Measurements from ENCODE around the gene CABLES1. TPM values are rescaled to one million over a fixed set of nuclear protein-coding genes. Genes with fewer than 3 reads are reported as not detected.

The CABLES1 gene
- total RNA-seq, 1 experiment from 2014 or later, result 29.5 TPM

- TF ChIP-seq CTCF (IDR thresholded peaks at IDR 0.05; ENCODE audit: insufficient read depth in 1 of 2, low read depth in 1 of 2, low read length in 1 of 2, severe bottlenecking in 1 of 2, unreplicated experiment in 1 of 2), result no peak
- Histone ChIP-seq H3K4me1 (no peaks in the 10 kb centered on the region), H3K9me3 (no peaks in the 10 kb centered on the region), H3K4me3 (ENCODE audit: low read depth, low read length) (no peak overlapping the region), H3K36me3 (ENCODE audit: control insufficient read depth, insufficient read depth, low read length) (peaks cover 12% of the 10 kb centered on the region), H3K27me3 (replicated peaks; ENCODE audit: control insufficient read depth, insufficient read depth, low read length) (no peaks in the 10 kb centered on the region)
- POLR2A ChIA-PET, result no interaction called here
- intact Hi-C loops (cut with micrococcal nuclease; ENCODE audit: unreplicated experiment), result no loop called here
- CTCF ChIA-PET, result no interaction called here
- Mint-ChIP-seq H3K27me3 (ENCODE audit: insufficient read depth, unreplicated experiment) (no peaks in the 10 kb centered on the region), H3K36me3 (ENCODE audit: insufficient read depth, unreplicated experiment) (peaks cover 50% of the 10 kb centered on the region), H3K4me3 (ENCODE audit: unreplicated experiment) (no peak overlapping the region), H3K27ac (ENCODE audit: unreplicated experiment) (no peak overlapping the region), H3K9me3 (ENCODE audit: unreplicated experiment) (peaks cover 10% of the 10 kb centered on the region), H3K4me1 (ENCODE audit: low read depth, unreplicated experiment) (no peaks in the 10 kb centered on the region)
- no TSS peak for BruUV-seq (replicated peaks)
- DNase-seq, result no peak
These were observed 75.2 kb downstream of the CABLES1 start for GRCh38 chr18:23210526-23210925.

- intact Hi-C loops (cut with micrococcal nuclease; ENCODE audit: unreplicated experiment), result no loop called here
- POLR2A ChIA-PET, result no interaction called here
- no peaks in the 10 kb centered on the region for H3K27me3 Mint-ChIP-seq (ENCODE audit: insufficient read depth, unreplicated experiment)
- CTCF ChIA-PET, result interaction anchor here (1.0 kb wide), 1 partner anchor 10 kb away, joined by 5 read pairs; no protein-coding TSS in a partner anchor
- no peak overlapping the region for H3K4me3 ChIP-seq (ENCODE audit: low read depth, low read length)
- no peaks in the 10 kb centered on the region for H3K4me1 Mint-ChIP-seq (ENCODE audit: low read depth, unreplicated experiment)
- H3K4me3 Mint-ChIP-seq (ENCODE audit: unreplicated experiment), result no peak overlapping the region
- no peaks in the 10 kb centered on the region for H3K27me3 ChIP-seq (replicated peaks; ENCODE audit: control insufficient read depth, insufficient read depth, low read length)
- H3K9me3 ChIP-seq, result no peaks in the 10 kb centered on the region
- peaks cover 10% of the 10 kb centered on the region for H3K9me3 Mint-ChIP-seq (ENCODE audit: unreplicated experiment)
- H3K27ac Mint-ChIP-seq (ENCODE audit: unreplicated experiment), result no peak overlapping the region
- H3K4me1 ChIP-seq, result no peaks in the 10 kb centered on the region
- DNase-seq, result no peak
- BruUV-seq (replicated peaks), result no TSS peak
- peaks cover 9% of the 10 kb centered on the region for H3K36me3 ChIP-seq (ENCODE audit: control insufficient read depth, insufficient read depth, low read length)
- TF ChIP-seq CTCF (IDR thresholded peaks at IDR 0.05; ENCODE audit: insufficient read depth in 1 of 2, low read depth in 1 of 2, low read length in 1 of 2, severe bottlenecking in 1 of 2, unreplicated experiment in 1 of 2), result no peak
- peaks cover 50% of the 10 kb centered on the region for H3K36me3 Mint-ChIP-seq (ENCODE audit: insufficient read depth, unreplicated experiment)
These were observed 75.9 kb downstream of the CABLES1 start for GRCh38 chr18:23211146-23211545.

GRCh38 chr18:23212161-23212560, 76.9 kb downstream of the CABLES1 start:
- Mint-ChIP-seq H3K4me3 (ENCODE audit: unreplicated experiment) (no peak overlapping the region), H3K9me3 (ENCODE audit: unreplicated experiment) (peaks cover 10% of the 10 kb centered on the region), H3K36me3 (ENCODE audit: insufficient read depth, unreplicated experiment) (peaks cover 40% of the 10 kb centered on the region), H3K27me3 (ENCODE audit: insufficient read depth, unreplicated experiment) (no peaks in the 10 kb centered on the region), H3K27ac (ENCODE audit: unreplicated experiment) (no peak overlapping the region), H3K4me1 (ENCODE audit: low read depth, unreplicated experiment) (no peaks in the 10 kb centered on the region)
- ChIA-PET POLR2A (no interaction called here), CTCF (interaction anchor here (0.6 to 1.0 kb wide), 2 partner anchors 11 to 33 kb away, joined by 3 to 5 read pairs; no protein-coding TSS in a partner anchor)
- DNase-seq, result no peak
- intact Hi-C loops (cut with micrococcal nuclease; ENCODE audit: unreplicated experiment), result no loop called here
- no peak for TF ChIP-seq CTCF (IDR thresholded peaks at IDR 0.05; ENCODE audit: insufficient read depth in 1 of 2, low read depth in 1 of 2, low read length in 1 of 2, severe bottlenecking in 1 of 2, unreplicated experiment in 1 of 2)
- no peaks in the 10 kb centered on the region for H3K9me3 ChIP-seq
- H3K4me1 ChIP-seq, result no peaks in the 10 kb centered on the region
- H3K36me3 ChIP-seq (ENCODE audit: control insufficient read depth, insufficient read depth, low read length), result peaks cover 9% of the 10 kb centered on the region
- no peaks in the 10 kb centered on the region for H3K27me3 ChIP-seq (replicated peaks; ENCODE audit: control insufficient read depth, insufficient read depth, low read length)
- no TSS peak for BruUV-seq (replicated peaks)
- no peak overlapping the region for H3K4me3 ChIP-seq (ENCODE audit: low read depth, low read length)
